Thyroid gland (tissue), 4 donors: ENCODE measurements around the gene CD300LB. TPM values are rescaled to one million over a fixed set of nuclear protein-coding genes. Genes with fewer than 3 reads are reported as not detected.

Experiments
- DNase-seq, 2 donors: peaks; one replicate each; pipeline ENCODE4 v3.0.0-alpha.2; 2019
- H3K27ac ChIP-seq, 3 donors: fragments of 200-600 bp; sonication (generic); 1 replicate in 2 of 3; 2 replicates in 1 of 3; pipeline ENCODE4 v1.5.1; 2016 to 2019; ENCODE audit warnings: mild to moderate bottlenecking in 1 of 3, moderate library complexity in 1 of 3
- H3K27me3 ChIP-seq: fragments of 200-600 bp; sonication (generic); one replicate; pipeline ENCODE4 v1.5.1; 2019
- H3K36me3 ChIP-seq, 2 donors: fragments of 200-600 bp; sonication (generic); one replicate each; pipeline ENCODE4 v1.5.1; 2016 to 2019
- H3K4me1 ChIP-seq, 2 donors: fragments of 200-600 bp; sonication (generic); one replicate each; pipeline ENCODE4 v1.5.1; 2017 to 2019
- H3K4me3 ChIP-seq, 3 donors: fragments of 200-600 bp; sonication (generic); replicated peaks in 1 of 3; 1 replicate in 2 of 3; 2 replicates in 1 of 3; pipeline ENCODE4 v1.5.1; 2016; ENCODE audit warnings: mild to moderate bottlenecking in 1 of 3
- H3K9me3 ChIP-seq: fragments of 200-600 bp; sonication (generic); one replicate; pipeline ENCODE4 v1.5.1; 2017
- POLR2A ChIP-seq, 2 donors: fragments of 450-650 bp; IDR thresholded peaks; one replicate each; pipeline ENCODE4 v1.6.1; 2017; ENCODE audit warnings: antibody characterized with exemption in 2 of 2, mild to moderate bottlenecking in 2 of 2, moderate library complexity in 1 of 2
- WGBS, 2 donors: methylation state at CpG; one replicate each; pipeline ENCODE4 v1.1.5; 2017; 5-methylcytosine and 5-hydroxymethylcytosine counted together
- intact Hi-C: fragments of 100-400 bp; cut with DNase I; formaldehyde crosslinking; loops from one replicate; pipeline ENCODE4 v1.15.1; 2023
- total RNA-seq, 4 donors: library from RNA; depleted of rRNA; stranded (reverse); fragments of >200 nt; gene quantifications; one replicate each; pipeline ENCODE4 v1.2.3, GENCODE V29; 2016
- TF ChIP-seq, protein P1 (sequence below), 6 experiments: fragments of 200-600 bp in 3 of 6; fragments of 450-650 bp in 3 of 6; sonication (generic) in 3 of 6; IDR thresholded peaks; one replicate each; pipeline ENCODE4 v1.5.1; 2016 to 2019; ENCODE audit warnings: antibody characterized with exemption in 6 of 6, mild to moderate bottlenecking in 2 of 6, inconsistent platforms in 1 of 6, moderate library complexity in 1 of 6

Gene CD300LB
- total RNA-seq, 4 donors from 2014 or later: not detected

DNA sequence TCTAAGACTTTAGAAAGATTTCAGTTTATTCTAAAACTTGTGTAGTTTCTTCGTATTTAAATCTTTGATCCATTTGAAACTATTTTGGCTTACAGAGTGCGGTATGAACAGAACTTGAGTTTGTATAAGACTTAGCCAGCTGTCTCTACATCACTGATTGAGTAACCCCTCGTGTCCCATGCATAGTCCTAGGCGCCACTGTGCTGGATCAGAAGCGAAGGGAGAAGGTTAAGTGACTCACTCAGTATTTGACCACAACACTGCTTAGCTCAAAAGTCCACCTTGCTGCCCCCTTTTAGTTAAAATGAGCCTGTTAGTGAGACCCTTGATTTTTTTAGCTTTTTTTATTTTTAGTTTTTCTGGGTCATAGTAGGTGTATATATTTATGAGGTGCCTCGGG, 28.4 kb downstream of the CD300LB start:
- no peak for DNase-seq
- intact Hi-C loops: no loop called here
- Histone ChIP-seq H3K4me3 (no peak overlapping the region), H3K27me3 (no peaks in the 10 kb centered on the region), H3K36me3 (no peaks in the 10 kb centered on the region), H3K9me3 (no peaks in the 10 kb centered on the region), H3K4me1 (peaks cover 8 to 10% of the 10 kb centered on the region in 2 donors), H3K27ac (no peak overlapping the region)
- TF ChIP-seq, protein P1, sequence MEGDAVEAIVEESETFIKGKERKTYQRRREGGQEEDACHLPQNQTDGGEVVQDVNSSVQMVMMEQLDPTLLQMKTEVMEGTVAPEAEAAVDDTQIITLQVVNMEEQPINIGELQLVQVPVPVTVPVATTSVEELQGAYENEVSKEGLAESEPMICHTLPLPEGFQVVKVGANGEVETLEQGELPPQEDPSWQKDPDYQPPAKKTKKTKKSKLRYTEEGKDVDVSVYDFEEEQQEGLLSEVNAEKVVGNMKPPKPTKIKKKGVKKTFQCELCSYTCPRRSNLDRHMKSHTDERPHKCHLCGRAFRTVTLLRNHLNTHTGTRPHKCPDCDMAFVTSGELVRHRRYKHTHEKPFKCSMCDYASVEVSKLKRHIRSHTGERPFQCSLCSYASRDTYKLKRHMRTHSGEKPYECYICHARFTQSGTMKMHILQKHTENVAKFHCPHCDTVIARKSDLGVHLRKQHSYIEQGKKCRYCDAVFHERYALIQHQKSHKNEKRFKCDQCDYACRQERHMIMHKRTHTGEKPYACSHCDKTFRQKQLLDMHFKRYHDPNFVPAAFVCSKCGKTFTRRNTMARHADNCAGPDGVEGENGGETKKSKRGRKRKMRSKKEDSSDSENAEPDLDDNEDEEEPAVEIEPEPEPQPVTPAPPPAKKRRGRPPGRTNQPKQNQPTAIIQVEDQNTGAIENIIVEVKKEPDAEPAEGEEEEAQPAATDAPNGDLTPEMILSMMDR (IDR thresholded peaks at IDR 0.05): no peak
- TF ChIP-seq POLR2A (IDR thresholded peaks at IDR 0.05): no peak
- 83 to 84% methylated on average over 6 of the region's 6 CpGs for WGBS, 2 donors

DNA sequence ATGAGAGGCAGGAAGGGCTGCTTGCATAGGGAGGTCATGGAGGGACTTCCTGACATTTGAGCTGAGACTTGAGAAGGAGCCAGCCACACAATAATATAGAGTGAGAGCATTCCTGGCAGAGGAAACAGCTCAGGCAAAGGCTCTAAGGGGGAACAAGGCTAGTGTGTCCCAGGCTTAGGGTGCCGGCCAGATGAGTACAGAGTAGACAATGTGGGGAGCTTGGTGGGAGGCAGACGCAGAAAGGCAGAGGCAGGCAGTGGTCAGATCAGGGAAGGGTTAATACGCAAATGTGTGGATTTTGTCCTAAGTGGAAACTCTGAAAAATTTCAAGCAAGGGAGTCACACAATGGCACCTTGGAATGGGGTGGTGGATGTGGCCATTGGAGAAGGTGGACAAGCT, 31.3 kb downstream of the CD300LB start:
- no peaks in the 10 kb centered on the region for H3K9me3 ChIP-seq
- intact Hi-C loops: no loop called here
- no peak overlapping the region for H3K27ac ChIP-seq
- no peaks in the 10 kb centered on the region for H3K27me3 ChIP-seq
- 84 to 90% methylated on average over 3 of the region's 3 CpGs for WGBS, 2 donors
- no peaks in the 10 kb centered on the region for H3K36me3 ChIP-seq
- no peak overlapping the region for H3K4me3 ChIP-seq
- DNase-seq: no peak
- H3K4me1 ChIP-seq: peaks cover 8 to 10% of the 10 kb centered on the region in 2 donors
- no peak for TF ChIP-seq POLR2A (IDR thresholded peaks at IDR 0.05)
- TF ChIP-seq, protein P1 (IDR thresholded peaks at IDR 0.05): no peak

DNA sequence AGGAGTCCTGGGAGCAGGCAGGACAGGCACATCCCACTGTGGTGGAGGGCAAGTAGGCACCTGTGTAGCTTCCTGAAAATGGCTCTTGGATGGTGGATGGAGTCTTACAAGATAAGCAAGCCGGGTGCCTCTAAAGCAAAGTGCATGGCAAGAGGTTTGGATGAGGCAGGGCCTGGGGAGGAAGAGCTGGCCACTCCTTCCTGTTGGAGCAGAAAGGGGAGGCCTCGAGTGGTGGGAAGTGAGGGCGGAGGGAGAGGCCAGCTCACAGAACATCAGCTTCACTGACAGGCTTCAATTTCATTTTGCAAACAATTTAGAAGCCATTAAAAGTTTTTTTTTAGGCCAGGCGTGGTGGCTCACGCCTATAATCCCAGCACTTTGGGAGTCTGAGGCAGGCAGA, 33.8 kb downstream of the CD300LB start:
- H3K36me3 ChIP-seq: no peaks in the 10 kb centered on the region
- no peak for TF ChIP-seq POLR2A (IDR thresholded peaks at IDR 0.05)
- TF ChIP-seq, protein P1 (IDR thresholded peaks at IDR 0.05): no peak
- DNase-seq: no peak
- WGBS, 2 donors: 63 to 71% methylated on average over 5 of the region's 5 CpGs
- no peak overlapping the region for H3K4me3 ChIP-seq
- H3K4me1 ChIP-seq: no peaks in the 10 kb centered on the region
- H3K9me3 ChIP-seq: no peaks in the 10 kb centered on the region
- no peaks in the 10 kb centered on the region for H3K27me3 ChIP-seq
- no peak overlapping the region for H3K27ac ChIP-seq
- intact Hi-C loops: no loop called here

DNA sequence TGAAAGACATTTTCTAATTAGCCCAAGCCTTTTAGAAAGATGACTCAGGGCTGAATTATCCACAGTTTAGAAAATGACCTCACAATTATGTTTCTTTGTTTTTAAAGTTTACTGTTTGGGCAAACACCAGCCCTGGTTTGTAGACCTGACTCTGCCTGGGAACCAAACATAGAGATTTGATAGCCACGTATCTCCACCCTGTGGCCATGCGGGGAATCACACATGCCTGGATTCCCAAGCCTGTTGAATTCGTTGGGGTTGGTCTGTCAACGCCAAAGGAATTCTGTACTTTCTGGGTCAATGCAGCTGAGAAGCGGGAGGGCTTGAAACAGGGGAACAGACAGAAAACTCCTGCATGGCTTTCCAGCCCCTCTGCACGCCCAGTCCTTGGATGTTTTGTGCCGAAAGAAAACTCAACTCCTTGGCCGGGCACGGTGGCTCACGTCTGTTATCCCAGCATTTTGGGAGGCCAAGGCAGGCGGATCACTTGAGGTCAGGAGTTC, 37.9 kb downstream of the CD300LB start:
- Histone ChIP-seq H3K4me1 (no peaks in the 10 kb centered on the region), H3K9me3 (no peaks in the 10 kb centered on the region), H3K4me3 (no peak overlapping the region), H3K27me3 (no peaks in the 10 kb centered on the region), H3K36me3 (no peaks in the 10 kb centered on the region), H3K27ac (no peak overlapping the region)
- no peak for TF ChIP-seq POLR2A (IDR thresholded peaks at IDR 0.05)
- TF ChIP-seq, protein P1 (IDR thresholded peaks at IDR 0.05): peak; percentile 83 to 90 (median 87)
- DNase-seq: peak; percentile 73
- intact Hi-C loops: no loop called here
- WGBS, 2 donors: 28 to 34% methylated on average over 10 to 11 of the region's 11 CpGs

DNA sequence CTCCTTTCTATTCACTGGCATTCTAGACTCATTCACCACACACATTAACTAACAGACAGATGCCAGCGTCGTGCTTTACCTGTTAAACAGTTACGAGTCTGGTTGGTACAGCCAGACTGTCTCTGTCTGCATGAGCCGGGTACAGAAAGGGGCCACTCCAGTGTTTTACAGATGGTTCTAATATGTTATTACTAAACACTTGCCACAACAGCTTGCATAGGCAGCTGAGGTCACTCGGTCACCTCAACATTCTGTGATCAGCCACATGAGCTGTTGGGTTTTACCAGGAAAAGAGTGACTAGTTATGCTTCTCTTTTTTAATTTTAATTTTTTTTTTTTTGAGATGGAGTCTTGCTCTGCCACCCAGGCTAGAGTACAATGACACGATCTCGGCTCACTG, 39.6 kb downstream of the CD300LB start:
- H3K27me3 ChIP-seq: no peaks in the 10 kb centered on the region
- WGBS, 2 donors: 90 to 92% methylated on average over 7 of the region's 7 CpGs
- intact Hi-C loops: no loop called here
- DNase-seq: no peak
- H3K9me3 ChIP-seq: no peaks in the 10 kb centered on the region
- H3K36me3 ChIP-seq: no peaks in the 10 kb centered on the region
- TF ChIP-seq, protein P1 (IDR thresholded peaks at IDR 0.05): no peak
- no peak for TF ChIP-seq POLR2A (IDR thresholded peaks at IDR 0.05)
- H3K4me1 ChIP-seq: no peaks in the 10 kb centered on the region
- H3K4me3 ChIP-seq: no peak overlapping the region
- no peak overlapping the region for H3K27ac ChIP-seq
